HT1080 (cell line): ENCODE data around the gene LEP. TPM values are rescaled to one million over a fixed set of nuclear protein-coding genes. Genes with fewer than 3 reads are reported as not detected.
A peak's percentile ranks its signal among the peaks of the same experiment; 100 is the strongest.
"Not testable (repeated sequence)": the region's sequence is repeated elsewhere in the genome, so short reads cannot be mapped to it uniquely, and the experiment has no call there.

Experiments used
- DNase-seq: peaks from one replicate; pipeline ENCODE4 v3.0.0-alpha.2; 2015; ENCODE audit warnings: low read depth
- total RNA-seq: library from RNA; depleted of rRNA; stranded (reverse); fragments of >200 nt; shearing (Covaris generic); gene quantifications from 2 replicates; pipeline ENCODE4 v1.2.3, GENCODE V29; 2014

The LEP gene
- total RNA-seq, 1 experiment from 2014 or later: not detected

DNA sequence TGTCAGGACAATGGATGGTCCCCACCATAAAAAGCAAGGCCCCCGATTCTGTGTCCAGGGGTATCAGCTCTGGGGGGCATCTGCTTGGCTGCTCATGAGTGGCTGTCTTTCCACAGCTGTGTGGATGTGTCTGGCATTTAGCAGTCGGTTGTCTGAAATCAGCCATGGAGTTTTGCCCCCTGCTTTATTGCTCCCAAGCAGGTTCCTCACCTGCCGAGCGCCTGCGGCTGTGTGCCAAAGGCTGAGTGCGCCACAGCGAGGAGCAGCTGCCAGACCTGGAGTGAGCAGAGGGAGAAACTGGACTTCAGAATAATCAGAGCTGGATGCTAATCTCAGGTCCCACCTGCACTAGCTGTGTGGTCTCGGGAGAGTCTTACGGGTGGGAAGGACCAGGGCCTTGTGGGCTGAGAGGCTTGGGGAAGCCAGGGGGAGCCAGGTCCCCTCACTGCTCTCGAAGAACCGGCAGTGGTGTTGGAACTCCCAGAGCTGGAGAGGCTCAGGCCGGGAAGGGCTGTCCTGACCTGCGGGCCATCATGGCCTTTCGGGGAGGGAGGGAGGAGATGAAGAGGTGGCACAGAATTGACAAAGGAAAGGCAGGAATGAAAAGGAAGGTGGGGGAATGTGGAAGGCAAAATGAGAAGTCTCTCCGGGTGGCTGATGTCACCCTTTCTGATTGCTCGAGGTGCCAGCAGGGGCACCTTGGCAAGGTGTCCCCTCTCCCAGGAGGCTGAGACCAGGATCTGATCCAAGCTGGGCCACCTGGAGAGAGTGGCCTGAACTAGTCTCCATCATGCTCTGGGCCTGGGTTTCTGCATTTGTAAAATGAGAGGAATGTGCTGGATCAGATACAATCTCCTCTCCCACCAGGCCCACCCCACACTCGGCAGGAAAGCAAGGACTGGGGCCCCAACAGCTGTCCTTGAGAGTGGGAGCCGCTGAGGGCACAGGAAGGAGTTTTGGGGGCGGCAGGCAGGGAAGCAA, 30.2 kb upstream of the LEP start:
- no peak for DNase-seq

DNA sequence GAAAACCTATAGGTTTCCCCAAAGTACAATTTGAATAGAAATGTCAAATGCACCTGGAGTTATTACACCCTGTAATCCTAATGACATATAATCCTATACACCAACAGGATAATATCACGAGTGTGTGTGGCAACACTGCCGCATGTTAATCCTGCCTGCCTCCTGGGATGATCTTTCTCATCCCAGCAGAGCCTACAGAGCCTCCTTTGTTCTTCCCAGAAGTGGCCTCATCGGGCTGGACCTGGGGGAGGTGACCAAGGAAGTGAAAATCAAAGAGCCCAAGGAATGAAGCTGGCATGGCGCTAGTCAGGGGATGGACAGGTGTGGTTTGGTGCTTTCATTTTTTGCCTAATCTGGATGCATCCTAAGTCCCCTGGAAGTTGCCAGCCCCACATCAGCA, 29.5 kb upstream of the LEP start:
- DNase-seq: peak; percentile 58

- DNase-seq: no peak
Measured at GRCh38 chr7:128214463-128214862, 26.6 kb upstream of the LEP start.

GRCh38 chr7:128215281-128215680, 25.8 kb upstream of the LEP start:
- DNase-seq: no peak

GRCh38 chr7:128215739-128216138, 25.3 kb upstream of the LEP start:
- no peak for DNase-seq

DNA sequence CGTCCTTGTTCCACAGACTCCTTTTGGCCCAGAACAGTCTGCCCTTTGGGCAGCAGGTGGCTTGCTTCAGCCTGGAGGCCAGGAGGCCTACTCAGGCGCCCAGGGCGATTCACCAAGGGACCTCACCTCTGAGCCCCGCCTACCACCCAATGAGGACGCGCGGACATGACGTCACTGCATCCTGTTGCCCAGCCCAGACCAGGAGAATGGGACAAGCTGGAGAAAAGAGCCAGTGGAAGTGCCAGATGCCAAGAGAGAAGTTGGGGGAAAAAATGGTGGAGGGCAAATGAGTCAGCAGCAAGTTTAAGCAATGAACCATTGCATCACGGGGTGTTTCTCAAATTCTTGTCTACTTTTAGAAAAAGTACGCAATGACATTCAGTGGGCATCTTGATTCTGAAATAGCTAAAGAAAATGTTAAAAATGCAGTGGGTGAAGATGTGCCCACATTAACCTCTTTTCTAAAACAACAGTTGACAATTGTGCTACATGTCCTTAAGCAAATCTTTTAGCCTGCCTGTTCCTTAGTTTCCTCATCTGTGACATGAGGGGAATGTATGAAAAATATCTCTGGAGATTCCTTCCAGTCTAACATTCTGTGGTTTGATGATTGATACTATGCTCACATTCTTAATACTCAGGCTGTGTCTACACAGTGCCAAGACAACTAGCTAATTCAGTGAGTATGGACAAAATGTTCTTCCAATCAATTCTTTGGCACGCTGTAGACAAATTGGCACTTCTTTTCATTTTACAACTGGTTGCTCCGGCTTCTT, 23.9 kb upstream of the LEP start:
- peak; percentile 90 for DNase-seq

- DNase-seq: no peak
Measured at GRCh38 chr7:128217967-128218652, 23.0 kb upstream of the LEP start.

GRCh38 chr7:128219636-128220035, 21.4 kb upstream of the LEP start:
- no peak for DNase-seq

DNA sequence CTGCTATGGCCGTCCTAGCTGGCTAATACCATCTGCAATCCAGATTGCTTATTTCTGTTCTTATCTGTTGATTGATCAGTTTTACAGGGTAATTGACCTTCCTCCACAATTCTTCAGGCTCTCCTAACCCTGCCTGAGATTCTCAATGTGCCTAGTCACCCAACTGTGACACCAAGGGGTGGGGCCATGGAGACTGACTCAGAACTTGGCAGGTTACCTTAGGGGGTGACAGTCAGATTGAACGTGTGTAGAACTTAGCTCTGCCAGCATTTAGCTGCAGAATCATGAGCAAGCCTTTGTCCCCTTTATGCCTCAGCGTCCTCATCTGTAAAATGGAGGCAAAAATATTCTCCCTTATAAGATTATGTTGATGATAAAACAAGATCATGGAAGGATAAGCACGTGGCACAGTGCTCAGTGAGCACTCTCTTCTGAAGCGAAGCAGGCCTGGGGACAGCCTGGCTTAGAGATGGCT, 19.1 kb upstream of the LEP start:
- peak; percentile 67 for DNase-seq

DNA sequence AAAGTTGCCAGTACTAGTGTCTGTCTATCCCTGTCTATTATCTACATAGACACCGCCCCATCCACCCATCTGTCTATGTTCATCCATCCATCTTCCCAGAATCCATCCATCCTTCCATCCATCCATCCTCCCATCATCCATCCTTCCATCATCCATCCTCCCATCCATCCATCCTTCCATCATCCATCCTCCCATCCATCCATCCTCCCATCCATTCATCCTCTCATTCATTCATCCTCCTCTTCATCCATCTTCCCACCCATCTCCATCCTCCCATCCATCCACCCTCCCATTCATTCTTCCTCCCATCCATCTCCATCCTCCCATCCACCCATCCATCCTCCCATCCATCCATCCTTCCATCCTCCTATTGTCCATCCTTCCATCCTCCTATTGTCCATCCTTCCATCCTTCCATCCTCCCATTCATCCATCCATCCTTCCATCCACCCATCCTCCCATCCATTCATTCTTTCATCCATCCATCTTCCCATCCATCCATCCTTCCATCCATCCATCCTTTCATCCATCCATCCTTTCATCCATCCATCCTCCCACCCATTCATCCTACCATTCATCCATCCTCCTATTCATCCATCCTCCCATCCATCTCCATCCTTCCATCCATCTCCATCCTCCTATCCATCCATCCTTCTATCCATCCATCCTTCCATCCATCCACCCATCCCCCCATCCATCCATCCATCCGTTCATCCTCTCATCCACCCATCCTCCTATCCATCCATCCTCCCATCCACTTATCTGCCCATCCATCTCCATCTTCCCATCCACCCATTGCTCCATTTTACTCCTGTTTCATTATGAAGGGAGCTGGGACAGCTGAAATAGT, 14.7 kb upstream of the LEP start:
- DNase-seq: no peak

GRCh38 chr7:128227271-128227670, 13.8 kb upstream of the LEP start:
- no peak for DNase-seq

DNA sequence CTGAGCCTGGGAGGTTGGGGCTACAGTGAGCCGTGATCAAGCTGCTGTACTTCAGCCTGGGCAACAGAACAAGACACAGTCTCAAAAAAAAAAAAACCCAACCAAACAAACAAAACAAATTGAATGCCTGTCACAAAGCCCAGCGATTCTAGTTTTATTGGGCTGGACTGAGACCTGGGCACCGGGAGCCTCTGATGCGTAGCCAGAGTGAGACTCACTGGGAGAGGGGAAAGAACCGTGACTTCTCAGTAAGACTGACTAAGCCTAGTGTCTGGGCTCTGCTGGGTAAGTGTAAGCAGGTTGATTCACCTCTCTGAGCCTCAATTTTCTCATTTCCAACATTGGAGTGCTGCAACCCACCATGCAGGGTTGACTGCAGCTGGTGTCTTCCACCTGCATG, 10.1 kb upstream of the LEP start:
- DNase-seq: no peak

DNA sequence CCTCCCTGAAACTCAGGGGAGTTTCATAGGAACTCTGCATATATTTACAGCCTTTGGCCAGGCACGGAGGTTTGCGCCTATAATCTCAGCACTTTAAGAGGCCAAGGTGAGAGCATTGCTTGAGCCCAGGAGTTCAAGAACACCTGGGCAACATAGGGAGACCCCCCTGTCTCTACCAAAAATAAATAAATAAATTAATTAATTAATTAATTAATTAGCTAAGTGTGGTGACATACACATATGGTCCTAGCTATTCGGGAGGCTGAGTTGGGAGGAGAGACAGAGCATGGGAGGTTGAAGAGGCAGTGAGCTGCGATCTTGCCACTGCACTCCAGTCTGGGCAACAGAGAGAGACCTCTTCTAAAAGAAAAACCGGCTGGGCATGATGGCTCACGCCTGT, 9.4 kb upstream of the LEP start:
- DNase-seq: no peak

DNA sequence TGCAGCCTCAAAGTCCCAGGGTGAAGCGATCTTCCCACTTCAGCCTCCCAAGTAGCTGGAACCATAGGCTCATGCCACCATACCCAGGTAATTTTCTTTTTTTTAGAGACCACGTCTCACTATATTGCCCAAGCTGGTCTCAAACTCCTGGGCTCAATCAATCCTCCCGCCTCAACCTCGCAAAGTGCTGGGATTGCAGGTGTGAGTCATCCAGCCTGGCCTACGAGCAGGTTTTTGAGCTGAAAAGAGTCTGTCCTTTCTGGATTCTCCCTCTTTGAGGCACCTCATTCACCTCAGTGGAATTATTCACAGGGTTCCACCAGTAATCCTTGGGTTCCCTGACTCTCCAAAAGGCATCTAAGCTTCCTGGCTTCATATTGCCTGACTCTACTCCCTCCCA, 7.6 kb upstream of the LEP start:
- no peak for DNase-seq

GRCh38 chr7:128234476-128235026, 6.5 kb upstream of the LEP start:
- DNase-seq: no peak

DNA sequence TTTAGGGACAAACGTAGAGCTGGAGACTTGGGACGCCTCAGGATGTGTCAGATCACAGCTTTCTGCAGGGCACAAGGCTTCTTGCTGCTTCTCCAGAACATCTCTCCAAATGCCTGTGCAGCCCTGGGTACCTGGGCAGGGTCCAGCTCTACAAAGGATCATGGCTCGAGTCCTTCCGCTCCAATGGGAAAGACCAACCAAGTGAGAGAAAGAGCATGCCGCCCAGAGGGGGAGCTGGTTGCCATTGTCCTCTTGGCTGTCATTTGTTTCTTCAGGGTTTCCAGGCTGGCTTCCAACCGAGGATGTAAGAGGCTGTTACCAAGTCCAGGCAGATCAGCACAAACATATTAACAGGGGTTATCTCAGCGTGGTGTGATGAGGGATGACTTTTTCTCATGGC, 5.6 kb upstream of the LEP start:
- DNase-seq: no peak

DNA sequence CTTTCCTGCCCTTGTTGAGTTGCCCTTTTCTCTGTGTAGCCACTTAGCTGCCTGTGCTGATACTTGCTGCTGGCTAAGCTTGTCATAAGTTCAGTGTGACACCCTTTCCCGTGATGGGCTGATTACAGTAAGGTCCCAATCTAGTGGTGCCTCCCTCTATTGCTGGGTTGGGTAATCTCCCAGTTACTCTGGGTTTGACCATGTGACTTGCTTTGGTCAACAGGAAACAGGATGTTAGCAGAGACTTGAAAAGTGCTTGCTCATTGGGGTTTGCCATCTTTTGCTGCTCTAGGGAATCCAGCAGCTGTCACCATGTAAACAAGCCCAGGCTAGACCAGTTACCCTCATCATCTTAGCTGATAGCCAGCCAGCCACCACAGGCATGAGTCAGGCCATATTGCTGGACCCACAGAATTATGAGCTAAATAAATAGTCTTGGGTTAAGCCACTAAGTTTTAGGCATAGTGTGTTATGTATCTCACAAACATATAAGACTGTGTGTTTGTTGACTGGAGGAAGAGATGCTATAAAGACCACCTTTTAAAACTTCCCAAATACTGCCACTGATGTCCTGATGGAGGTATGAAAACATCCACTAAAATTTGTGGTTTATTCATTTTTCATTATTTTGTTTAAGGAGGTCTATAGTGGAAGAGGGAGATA, 4.0 kb upstream of the LEP start:
- peak; percentile 97 for DNase-seq

DNA sequence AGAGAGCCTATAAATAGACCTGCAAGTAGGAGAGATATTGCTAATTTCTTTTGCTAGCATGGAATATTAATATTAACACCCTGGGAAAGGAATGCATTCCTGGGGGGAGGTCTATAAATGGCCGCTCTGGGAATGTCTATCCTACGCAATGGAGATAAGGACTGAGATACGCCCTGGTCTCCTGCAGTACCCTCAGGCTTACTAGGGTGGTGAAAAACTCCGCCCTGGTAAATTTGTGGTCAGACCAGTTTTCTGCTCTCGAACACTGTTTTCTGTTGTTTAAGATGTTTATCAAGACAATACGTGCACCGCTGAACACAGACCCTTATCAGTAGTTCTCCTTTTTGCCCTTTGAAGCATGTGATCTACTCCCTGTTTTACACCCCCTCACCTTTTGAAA, 1.9 kb upstream of the LEP start:
- DNase-seq: not testable (repeated sequence)

DNA sequence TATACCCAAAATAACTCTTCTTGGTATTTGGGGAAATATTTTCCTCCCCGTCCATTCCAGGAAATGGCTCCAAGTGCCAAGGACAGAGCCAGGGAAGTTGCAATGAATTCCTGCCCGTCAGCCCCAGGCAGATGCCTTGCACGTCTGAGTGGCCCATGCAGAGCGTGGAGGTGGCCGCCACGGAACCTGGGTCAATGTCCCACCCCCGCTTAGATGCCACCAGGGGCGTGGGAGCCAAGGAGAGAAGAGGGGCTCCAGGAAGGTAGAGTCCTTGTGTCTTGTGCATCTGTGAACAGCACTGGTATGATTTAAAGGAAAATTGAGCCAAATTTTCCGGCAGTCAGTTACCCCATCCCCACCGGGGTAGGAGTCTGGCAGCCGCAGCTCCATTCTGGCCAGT, 1.6 kb downstream of the LEP start:
- DNase-seq: no peak

DNA sequence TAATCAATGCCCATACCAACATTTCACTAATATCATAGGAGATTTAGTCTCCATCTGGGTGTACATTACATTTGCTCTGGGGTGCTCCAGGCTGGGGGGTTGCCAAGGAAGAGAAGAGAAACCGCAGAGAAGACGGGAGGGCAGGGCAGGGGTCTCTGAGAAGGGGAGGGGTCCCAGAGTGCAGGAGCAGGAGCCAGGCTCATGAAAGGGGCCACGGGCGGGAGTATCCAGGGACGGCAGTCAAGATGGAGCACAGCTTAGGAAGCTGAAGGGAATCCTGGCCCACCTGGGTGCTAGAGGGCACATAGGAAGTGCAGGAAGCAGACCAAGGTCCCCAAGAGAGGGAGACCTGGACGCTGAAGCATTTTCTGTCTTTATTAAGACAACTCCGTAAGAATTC, 2.2 kb downstream of the LEP start:
- DNase-seq: no peak
